Measurements from ENCODE around the gene DGKI. TPM values are rescaled to one million over a fixed set of nuclear protein-coding genes. Genes with fewer than 3 reads are reported as not detected.

Gene DGKI
- total RNA-seq, 1 experiment from 2014 or later: 0.55 TPM

DNA sequence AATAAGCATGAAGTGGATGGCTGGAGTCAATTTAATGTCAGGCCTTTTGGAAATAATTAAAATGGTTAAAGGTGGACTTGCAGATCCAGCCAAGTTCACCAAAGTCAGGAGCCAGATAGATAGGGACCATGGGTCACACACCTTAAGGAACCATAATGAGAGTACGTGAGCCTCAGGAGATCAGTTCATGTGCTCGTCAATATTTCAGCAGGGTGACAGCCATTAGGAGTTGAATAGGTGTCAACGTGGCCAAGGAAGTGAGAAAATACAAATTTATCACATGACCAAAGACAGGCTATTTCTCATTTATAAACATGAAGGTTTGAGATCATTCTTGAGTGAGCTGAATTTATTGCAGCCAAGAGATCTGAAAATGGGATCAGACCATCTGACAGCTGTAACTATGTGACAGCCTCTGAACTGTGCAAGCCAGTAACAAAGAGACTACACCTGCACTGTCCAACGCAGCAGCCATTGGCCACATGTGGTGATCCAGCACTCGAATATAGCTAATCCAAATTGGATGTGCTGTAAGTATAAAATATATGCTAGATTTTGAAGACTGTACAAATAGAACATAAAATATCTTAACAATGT, 253.6 kb downstream of the DGKI start:
- no peaks in the 10 kb centered on the region for H3K79me2 ChIP-seq (ENCODE audit: insufficient read depth, low read length)
- H2AFZ ChIP-seq (ENCODE audit: low read length): no peak overlapping the region

More for the DNA sequence above, 253.6 kb downstream of the DGKI start:
- Histone ChIP-seq H4K20me1 (ENCODE audit: control insufficient read depth, insufficient read depth, insufficient read length) (no peaks in the 10 kb centered on the region), H3K23me2 (ENCODE audit: insufficient read length, low read depth, low read length, poor library complexity, severe bottlenecking) (no peaks in the 10 kb centered on the region), H3K4me2 (ENCODE audit: insufficient read depth, insufficient read length, low read length) (no peak overlapping the region), H4K8ac (replicated peaks; ENCODE audit: insufficient read length, low read depth, low read length) (no peak overlapping the region), H3T11ph (ENCODE audit: low read length) (no peak overlapping the region), H3K4ac (ENCODE audit: low read depth, low read length) (no peak overlapping the region), H3K56ac (ENCODE audit: insufficient read length, low read depth, low read length) (no peak overlapping the region), H3K23ac (ENCODE audit: insufficient read length, low read depth, low read length) (no peak overlapping the region), H3K9me3 (ENCODE audit: control insufficient read depth, low read depth, low read length) (no peaks in the 10 kb centered on the region), H3K14ac (ENCODE audit: insufficient read depth, low read length) (no peak overlapping the region), H2AK5ac (ENCODE audit: insufficient read length, low read length) (no peak overlapping the region), H4K91ac (ENCODE audit: insufficient read length, low read depth, low read length) (no peak overlapping the region), H4K5ac (ENCODE audit: insufficient read length, low read depth, low read length) (no peak overlapping the region), H3K27me3 (ENCODE audit: insufficient read depth, low read length) (no peaks in the 10 kb centered on the region), H3K79me1 (ENCODE audit: insufficient read depth, low read depth, low read length, poor library complexity, severe bottlenecking) (no peaks in the 10 kb centered on the region), H2BK15ac (ENCODE audit: low read depth, low read length) (no peak overlapping the region), H3K9ac (ENCODE audit: extremely low read depth, insufficient read length, low read length) (no peak overlapping the region), H2BK12ac (ENCODE audit: insufficient read length, low read depth, low read length) (no peak overlapping the region), H2BK120ac (ENCODE audit: low read depth, low read length, poor library complexity, severe bottlenecking) (no peak overlapping the region), H2BK5ac (ENCODE audit: insufficient read length, low read length) (no peak overlapping the region), H3K27ac (ENCODE audit: insufficient read length, low read depth, low read length) (no peak overlapping the region), H2BK20ac (ENCODE audit: low read depth, low read length, poor library complexity, severe bottlenecking) (no peak overlapping the region), H3K4me1 (ENCODE audit: insufficient read depth, low read length) (0 out of 2 replicates have a peak, but pooled peaks cover 3% of the 10 kb centered on the region), H3K18ac (ENCODE audit: insufficient read length, low read depth, low read length) (no peak overlapping the region)
- no peak for DNase-seq
- no peaks in the 10 kb centered on the region for H3K9me3 Mint-ChIP-seq
- H3K27me3 Mint-ChIP-seq (ENCODE audit: low read depth): no peaks in the 10 kb centered on the region
- WGBS (ENCODE audit: extremely low coverage, insufficient read length, low lambda C conversion rate): no CpG with 5 or more reads among the region's 5 CpGs
- no peak overlapping the region for H3K27ac Mint-ChIP-seq
- peaks cover 0 to 10% of the 10 kb centered on the region in 2 experiments; a peak in 3 of 4 replicates for H3K4me1 Mint-ChIP-seq
- no peaks in the 10 kb centered on the region for H3K36me3 Mint-ChIP-seq (ENCODE audit: insufficient read depth in 1 of 3, low read depth in 3 of 3)
- TF ChIP-seq, protein P1, sequence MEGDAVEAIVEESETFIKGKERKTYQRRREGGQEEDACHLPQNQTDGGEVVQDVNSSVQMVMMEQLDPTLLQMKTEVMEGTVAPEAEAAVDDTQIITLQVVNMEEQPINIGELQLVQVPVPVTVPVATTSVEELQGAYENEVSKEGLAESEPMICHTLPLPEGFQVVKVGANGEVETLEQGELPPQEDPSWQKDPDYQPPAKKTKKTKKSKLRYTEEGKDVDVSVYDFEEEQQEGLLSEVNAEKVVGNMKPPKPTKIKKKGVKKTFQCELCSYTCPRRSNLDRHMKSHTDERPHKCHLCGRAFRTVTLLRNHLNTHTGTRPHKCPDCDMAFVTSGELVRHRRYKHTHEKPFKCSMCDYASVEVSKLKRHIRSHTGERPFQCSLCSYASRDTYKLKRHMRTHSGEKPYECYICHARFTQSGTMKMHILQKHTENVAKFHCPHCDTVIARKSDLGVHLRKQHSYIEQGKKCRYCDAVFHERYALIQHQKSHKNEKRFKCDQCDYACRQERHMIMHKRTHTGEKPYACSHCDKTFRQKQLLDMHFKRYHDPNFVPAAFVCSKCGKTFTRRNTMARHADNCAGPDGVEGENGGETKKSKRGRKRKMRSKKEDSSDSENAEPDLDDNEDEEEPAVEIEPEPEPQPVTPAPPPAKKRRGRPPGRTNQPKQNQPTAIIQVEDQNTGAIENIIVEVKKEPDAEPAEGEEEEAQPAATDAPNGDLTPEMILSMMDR (conservative IDR thresholded peaks at IDR 0.05): no peak
- no peak overlapping the region for H3K4me3 Mint-ChIP-seq
